ENCODE measurements around the gene PILRB.
"Not testable (repeated sequence)": the region's sequence is repeated elsewhere in the genome, so short reads cannot be mapped to it uniquely, and the experiment has no call there.

GRCh38 chr7:100344560-100345287, 13.2 kb upstream of the PILRB start:
- TF ChIP-seq, protein P1, sequence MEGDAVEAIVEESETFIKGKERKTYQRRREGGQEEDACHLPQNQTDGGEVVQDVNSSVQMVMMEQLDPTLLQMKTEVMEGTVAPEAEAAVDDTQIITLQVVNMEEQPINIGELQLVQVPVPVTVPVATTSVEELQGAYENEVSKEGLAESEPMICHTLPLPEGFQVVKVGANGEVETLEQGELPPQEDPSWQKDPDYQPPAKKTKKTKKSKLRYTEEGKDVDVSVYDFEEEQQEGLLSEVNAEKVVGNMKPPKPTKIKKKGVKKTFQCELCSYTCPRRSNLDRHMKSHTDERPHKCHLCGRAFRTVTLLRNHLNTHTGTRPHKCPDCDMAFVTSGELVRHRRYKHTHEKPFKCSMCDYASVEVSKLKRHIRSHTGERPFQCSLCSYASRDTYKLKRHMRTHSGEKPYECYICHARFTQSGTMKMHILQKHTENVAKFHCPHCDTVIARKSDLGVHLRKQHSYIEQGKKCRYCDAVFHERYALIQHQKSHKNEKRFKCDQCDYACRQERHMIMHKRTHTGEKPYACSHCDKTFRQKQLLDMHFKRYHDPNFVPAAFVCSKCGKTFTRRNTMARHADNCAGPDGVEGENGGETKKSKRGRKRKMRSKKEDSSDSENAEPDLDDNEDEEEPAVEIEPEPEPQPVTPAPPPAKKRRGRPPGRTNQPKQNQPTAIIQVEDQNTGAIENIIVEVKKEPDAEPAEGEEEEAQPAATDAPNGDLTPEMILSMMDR (IDR thresholded peaks at IDR 0.05; ENCODE audit: low read depth, low read length, poor library complexity, severe bottlenecking): peak; percentile 91
- not testable (repeated sequence) for TF ChIP-seq EZH2phosphoT487 (IDR thresholded peaks at IDR 0.05; ENCODE audit: borderline replicate concordance, low read length)
